Measurements from ENCODE around the gene MUCL3.

- TF ChIP-seq EP300 (IDR thresholded peaks at IDR 0.05), result no peak
- TF ChIP-seq CTCF (IDR thresholded peaks at IDR 0.05), result no peak
Observed at GRCh38 chr6:30937265-30937664, 3.5 kb upstream of the MUCL3 start.

All from gastroesophageal sphincter (tissue), 3 donors.